Spleen (tissue), 11 donors: ENCODE results near the gene ARID1A. TPM values are rescaled to one million over a fixed set of nuclear protein-coding genes. Genes with fewer than 3 reads are reported as not detected.

Source experiments
- DNase-seq: peaks from one replicate; pipeline ENCODE4 v3.0.0-alpha.2; 2020
- H3K27ac ChIP-seq, 8 donors: fragments of 200-600 bp; sonication (generic) in 7 of 8; 1 replicate in 4 of 8; 2 replicates in 4 of 8; pipeline versions ENCODE4 v1.5.0 to v1.8.0; 2016 to 2021; ENCODE audit warnings: inconsistent platforms in 4 of 8, mild to moderate bottlenecking in 4 of 8, moderate library complexity in 1 of 8
- H3K27me3 ChIP-seq, 7 donors: fragments of 200-600 bp; sonication (generic) in 6 of 7; replicated peaks in 1 of 7; 1 replicate in 4 of 7; 2 replicates in 3 of 7; pipeline versions ENCODE4 v1.5.0 to v1.8.0; 2016 to 2021; ENCODE audit warnings: inconsistent platforms in 3 of 7, mild to moderate bottlenecking in 1 of 7
- H3K36me3 ChIP-seq, 6 donors: fragments of 200-600 bp; sonication (generic) in 5 of 6; 1 replicate in 4 of 6; 2 replicates in 2 of 6; pipeline versions ENCODE4 v1.5.0 to v1.8.0; 2016 to 2021; ENCODE audit warnings: inconsistent platforms in 2 of 6
- H3K4me1 ChIP-seq, 6 donors: fragments of 200-600 bp; sonication (generic) in 5 of 6; 1 replicate in 3 of 6; 2 replicates in 3 of 6; pipeline versions ENCODE4 v1.5.0 to v1.8.0; 2016 to 2021; ENCODE audit warnings: inconsistent platforms in 3 of 6
- H3K4me3 ChIP-seq, 8 donors: fragments of 200-600 bp; sonication (generic) in 7 of 8; 1 replicate in 4 of 8; 2 replicates in 4 of 8; pipeline versions ENCODE4 v1.5.0 to v1.8.0; 2016 to 2021; ENCODE audit warnings: inconsistent platforms in 4 of 8, mild to moderate bottlenecking in 4 of 8, moderate library complexity in 2 of 8
- H3K9me3 ChIP-seq, 8 donors: fragments of 200-600 bp; sonication (generic) in 7 of 8; 1 replicate in 4 of 8; 2 replicates in 4 of 8; pipeline versions ENCODE4 v1.5.0 to v1.8.0; 2016 to 2021; ENCODE audit warnings: inconsistent platforms in 4 of 8
- POLR2A ChIP-seq, 3 donors: fragments of 450-650 bp; IDR thresholded peaks; one replicate each; pipeline ENCODE4 v1.5.1; 2017; ENCODE audit warnings: antibody characterized with exemption in 3 of 3, mild to moderate bottlenecking in 1 of 3
- POLR2AphosphoS5 ChIP-seq, 3 donors: sonication (generic); formaldehyde crosslinking; IDR thresholded peaks; one replicate each; pipeline ENCODE4 v1.5.1; 2017; ENCODE audit warnings: antibody characterized with exemption in 3 of 3
- WGBS, 5 donors: extraction: QIAGEN DNeasy Blood & Tissue Kit in 3 of 5; methylation state at CpG; one replicate each; pipeline versions ENCODE4 v1.1.5 to v1.1.7; 2013 to 2018; 5-methylcytosine and 5-hydroxymethylcytosine counted together
- intact Hi-C: fragments of 100-400 bp; cut with DNase I; formaldehyde crosslinking; loops from one replicate; pipeline ENCODE4 v1.15.0; 2023; ENCODE audit warnings: low total_unique reads
- polyA plus RNA-seq, 3 donors: library from polyadenylated mRNA; stranded (reverse); fragments of 200-250 nt; gene quantifications; one replicate each; pipeline ENCODE4 v1.2.1, GENCODE V29; 2013
- total RNA-seq, 7 donors: library from RNA; depleted of rRNA in 3 of 7; stranded (reverse); fragments of >200 nt in 3 of 7; fragmentation: NEBNext Ultra II Directional in 4 of 7; extraction: Animal tissue kit (Norgen Biotek cat#: 25700) in 4 of 7; gene quantifications; one replicate each; pipeline versions ENCODE4 v1.1.0 to v1.2.1, GENCODE V29; 2016 to 2021
- TF ChIP-seq, protein P1 (sequence below), 11 experiments: fragments of 200-600 bp in 7 of 11; fragments of 450-650 bp in 4 of 11; sonication (generic) in 4 of 11; IDR thresholded peaks in 8 of 11; conservative IDR thresholded peaks in 3 of 11; 1 replicate in 7 of 11; 2 replicates in 4 of 11; pipeline versions ENCODE4 v1.4.0 to v1.8.0; 2016 to 2021; ENCODE audit warnings: antibody characterized with exemption in 11 of 11, inconsistent platforms in 4 of 11, mild to moderate bottlenecking in 1 of 11
- donor health status: healthy with polysubstance abuse.
- donor health status: DM: no; HTN: no; CAD: no; lungs with moderate emphysema.
- donor health status: DM: no; HTN: no; CAD: no.
- donor health status: Bipolar disorder and iron deficiency.
- donor health status: healthy.
- donor health status: DM: no; HTN: no; CAD: no.
- donor health status: DM: yes; HTN: yes; CAD: no.

The ARID1A gene
- total and polyA plus RNA-seq, 10 donors: 9.8 to 121 (median 91.8) TPM

DNA sequence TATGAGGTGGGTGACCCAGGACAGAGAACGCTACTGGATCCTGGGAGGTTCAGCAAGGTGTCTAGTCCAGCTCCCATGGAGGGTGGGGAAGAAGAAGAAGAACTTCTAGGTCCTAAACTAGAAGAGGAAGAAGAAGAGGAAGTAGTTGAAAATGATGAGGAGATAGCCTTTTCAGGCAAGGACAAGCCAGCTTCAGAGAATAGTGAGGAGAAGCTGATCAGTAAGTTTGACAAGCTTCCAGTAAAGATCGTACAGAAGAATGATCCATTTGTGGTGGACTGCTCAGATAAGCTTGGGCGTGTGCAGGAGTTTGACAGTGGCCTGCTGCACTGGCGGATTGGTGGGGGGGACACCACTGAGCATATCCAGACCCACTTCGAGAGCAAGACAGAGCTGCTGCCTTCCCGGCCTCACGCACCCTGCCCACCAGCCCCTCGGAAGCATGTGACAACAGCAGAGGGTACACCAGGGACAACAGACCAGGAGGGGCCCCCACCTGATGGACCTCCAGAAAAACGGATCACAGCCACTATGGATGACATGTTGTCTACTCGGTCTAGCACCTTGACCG lies 83.4 kb downstream of the ARID1A start:
- intact Hi-C loops: no loop called here
- TF ChIP-seq, protein P1, sequence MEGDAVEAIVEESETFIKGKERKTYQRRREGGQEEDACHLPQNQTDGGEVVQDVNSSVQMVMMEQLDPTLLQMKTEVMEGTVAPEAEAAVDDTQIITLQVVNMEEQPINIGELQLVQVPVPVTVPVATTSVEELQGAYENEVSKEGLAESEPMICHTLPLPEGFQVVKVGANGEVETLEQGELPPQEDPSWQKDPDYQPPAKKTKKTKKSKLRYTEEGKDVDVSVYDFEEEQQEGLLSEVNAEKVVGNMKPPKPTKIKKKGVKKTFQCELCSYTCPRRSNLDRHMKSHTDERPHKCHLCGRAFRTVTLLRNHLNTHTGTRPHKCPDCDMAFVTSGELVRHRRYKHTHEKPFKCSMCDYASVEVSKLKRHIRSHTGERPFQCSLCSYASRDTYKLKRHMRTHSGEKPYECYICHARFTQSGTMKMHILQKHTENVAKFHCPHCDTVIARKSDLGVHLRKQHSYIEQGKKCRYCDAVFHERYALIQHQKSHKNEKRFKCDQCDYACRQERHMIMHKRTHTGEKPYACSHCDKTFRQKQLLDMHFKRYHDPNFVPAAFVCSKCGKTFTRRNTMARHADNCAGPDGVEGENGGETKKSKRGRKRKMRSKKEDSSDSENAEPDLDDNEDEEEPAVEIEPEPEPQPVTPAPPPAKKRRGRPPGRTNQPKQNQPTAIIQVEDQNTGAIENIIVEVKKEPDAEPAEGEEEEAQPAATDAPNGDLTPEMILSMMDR (IDR thresholded peaks at IDR 0.05 in 8 of 11, conservative IDR thresholded peaks at IDR 0.05 in 3 of 11): no peak
- TF ChIP-seq POLR2AphosphoS5 (IDR thresholded peaks at IDR 0.05): peak in 2 of 3 donors; percentile 18 to 59
- H3K9me3 ChIP-seq: no peaks in the 10 kb centered on the region
- peaks cover 7 to 95% (median 70%) of the 10 kb centered on the region in 6 donors for H3K36me3 ChIP-seq
- DNase-seq: no peak
- 73 to 91% (median 87%) methylated on average over 4 to 11 of the region's 11 CpGs for WGBS, 5 donors
- no peaks in the 10 kb centered on the region for H3K27me3 ChIP-seq
- no peak overlapping the region for H3K4me3 ChIP-seq
- H3K4me1 ChIP-seq: peaks cover 9 to 67% (median 32%) of the 10 kb centered on the region in 6 donors
- H3K27ac ChIP-seq: peak overlapping the region in 4 of 8 donors; percentile 1 to 56 (median 36)

GRCh38 chr1:26780344-26780957 lies 84.6 kb downstream of the ARID1A start:
- intact Hi-C loops: no loop called here
- H3K27ac ChIP-seq: peak overlapping the region in 2 of 8 donors; percentile 46 to 100
- peaks cover under 1 to 82% (median 58%) of the 10 kb centered on the region in 6 donors for H3K36me3 ChIP-seq
- no peak for DNase-seq
- peaks cover 21 to 78% (median 43%) of the 10 kb centered on the region in 6 donors for H3K4me1 ChIP-seq
- no peak overlapping the region for H3K4me3 ChIP-seq
- TF ChIP-seq POLR2AphosphoS5 (IDR thresholded peaks at IDR 0.05) (peak in 1 of 3 donors; percentile 73), POLR2A (IDR thresholded peaks at IDR 0.05) (no peak)
- H3K27me3 ChIP-seq: no peaks in the 10 kb centered on the region
- WGBS, 5 donors: 89 to 95% (median 94%) methylated on average over 16 to 21 of the region's 21 CpGs
- no peaks in the 10 kb centered on the region for H3K9me3 ChIP-seq

- peaks cover 30 to 82% (median 50%) of the 10 kb centered on the region in 6 donors for H3K4me1 ChIP-seq
- no peaks in the 10 kb centered on the region for H3K9me3 ChIP-seq
- intact Hi-C loops: no loop called here
- H3K36me3 ChIP-seq: peaks cover 0 to 74% (median 49%) of the 10 kb centered on the region in 6 donors
- H3K27me3 ChIP-seq: no peaks in the 10 kb centered on the region
- DNase-seq: no peak
- H3K27ac ChIP-seq: peak overlapping the region in 3 of 8 donors; percentile 6 to 100 (median 36)
- TF ChIP-seq, protein P1 (IDR thresholded peaks at IDR 0.05 in 8 of 11, conservative IDR thresholded peaks at IDR 0.05 in 3 of 11): no peak
- 83 to 86% (median 85%) methylated on average over 11 of the region's 11 CpGs for WGBS, 5 donors
- no peak overlapping the region for H3K4me3 ChIP-seq
Measured at GRCh38 chr1:26781206-26781825, 85.5 kb downstream of the ARID1A start.

GRCh38 chr1:26782521-26783212 lies 86.9 kb downstream of the ARID1A start:
- Histone ChIP-seq H3K9me3 (no peaks in the 10 kb centered on the region), H3K27ac (peak overlapping the region in 7 of 8 donors; percentile 33 to 100 (median 99)), H3K4me1 (peaks cover 39 to 93% (median 61%) of the 10 kb centered on the region in 6 donors), H3K4me3 (no peak overlapping the region), H3K36me3 (peaks cover 0 to 60% (median 36%) of the 10 kb centered on the region in 6 donors), H3K27me3 (no peaks in the 10 kb centered on the region)
- no peak for DNase-seq
- TF ChIP-seq POLR2AphosphoS5 (IDR thresholded peaks at IDR 0.05) (no peak), POLR2A (IDR thresholded peaks at IDR 0.05) (no peak)
- TF ChIP-seq, protein P1 (IDR thresholded peaks at IDR 0.05 in 8 of 11, conservative IDR thresholded peaks at IDR 0.05 in 3 of 11): no peak
- 78 to 88% (median 81%) methylated on average over 3 of the region's 3 CpGs for WGBS, 5 donors
- intact Hi-C loops: no loop called here
